Measurements from ENCODE around the gene FKBP9. TPM values are rescaled to one million over a fixed set of nuclear protein-coding genes. Genes with fewer than 3 reads are reported as not detected.
"Not testable (repeated sequence)": the region's sequence is repeated elsewhere in the genome, so short reads cannot be mapped to it uniquely, and the experiment has no call there.

The FKBP9 gene
- total RNA-seq, 1 experiment from 2014 or later, result 146 TPM

- DNase-seq (ENCODE audit: extremely low read depth, low read depth), result not testable (repeated sequence)
These were observed 45.9 kb downstream of the FKBP9 start for GRCh38 chr7:33003111-33003510.

DNA sequence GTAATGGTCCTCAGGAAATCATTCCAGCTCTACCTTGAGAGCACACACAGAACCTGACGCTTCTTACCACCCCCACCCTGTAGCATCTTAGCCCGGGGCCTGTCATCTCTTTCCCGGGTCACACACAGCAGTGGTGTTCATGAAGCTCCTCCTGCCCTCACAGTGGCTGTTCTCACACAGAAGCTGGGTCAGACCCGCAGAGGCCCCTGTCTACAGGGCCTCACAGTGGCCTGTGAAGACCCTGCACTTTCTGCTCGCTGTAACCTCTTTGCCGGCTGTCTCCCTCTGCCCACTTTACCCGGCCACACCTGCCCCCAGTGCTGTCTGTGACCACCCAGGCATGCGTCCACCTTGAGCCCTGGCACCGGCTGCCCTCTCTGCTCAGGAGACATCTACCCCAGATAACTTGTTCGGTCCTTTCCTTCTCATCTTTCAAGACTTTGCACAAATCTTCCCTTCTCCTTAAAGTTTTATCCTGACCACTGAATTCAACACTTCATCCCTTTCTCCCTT, 46.9 kb downstream of the FKBP9 start:
- DNase-seq (ENCODE audit: extremely low read depth, low read depth), result not testable (repeated sequence)

DNA sequence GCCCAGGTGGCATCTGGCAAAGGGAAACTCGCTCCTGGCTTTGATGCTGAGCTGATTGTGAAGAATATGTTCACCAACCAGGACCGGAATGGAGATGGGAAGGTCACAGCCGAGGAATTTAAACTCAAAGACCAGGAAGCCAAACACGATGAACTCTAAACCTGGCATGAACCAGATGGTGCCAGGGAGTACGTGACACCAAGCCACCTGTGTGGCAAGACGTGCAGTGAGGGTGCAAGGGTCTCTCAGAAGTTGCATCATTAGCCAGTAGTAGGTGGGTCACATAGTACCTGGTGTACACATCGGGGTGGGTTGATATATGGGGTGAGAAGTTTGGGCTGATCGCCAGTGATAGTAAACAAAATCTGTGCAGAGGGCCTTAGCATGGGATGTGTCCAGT, 48.0 kb downstream of the FKBP9 start:
- not testable (repeated sequence) for DNase-seq (ENCODE audit: extremely low read depth, low read depth)

GRCh38 chr7:33005690-33006089, 48.5 kb downstream of the FKBP9 start:
- DNase-seq (ENCODE audit: extremely low read depth, low read depth), result not testable (repeated sequence)

DNA sequence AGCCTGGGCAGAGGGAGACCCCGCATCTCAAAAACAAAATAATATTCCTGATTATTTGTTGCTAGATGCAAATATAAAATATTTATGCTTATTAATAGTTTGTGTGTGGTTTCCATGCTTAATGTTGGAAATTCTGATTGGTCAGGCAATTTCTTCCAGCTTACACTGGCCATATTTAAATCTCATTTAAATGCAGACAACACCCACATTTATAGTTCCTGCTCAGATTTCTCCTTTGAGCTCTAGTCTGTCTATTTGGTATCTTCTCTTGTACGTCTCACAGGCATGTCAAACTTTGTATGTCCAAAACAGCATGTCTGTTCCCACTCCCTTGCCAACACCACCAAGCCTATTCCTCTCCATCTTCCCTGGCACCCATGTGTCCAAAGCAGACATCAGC, 52.5 kb downstream of the FKBP9 start:
- DNase-seq (ENCODE audit: extremely low read depth, low read depth), result no peak

- DNase-seq (ENCODE audit: extremely low read depth, low read depth), result no peak
These were observed 55.1 kb downstream of the FKBP9 start for GRCh38 chr7:33012364-33012763.

- DNase-seq (ENCODE audit: extremely low read depth, low read depth), result no peak
These were observed 67.0 kb downstream of the FKBP9 start for GRCh38 chr7:33024189-33024757.

DNA sequence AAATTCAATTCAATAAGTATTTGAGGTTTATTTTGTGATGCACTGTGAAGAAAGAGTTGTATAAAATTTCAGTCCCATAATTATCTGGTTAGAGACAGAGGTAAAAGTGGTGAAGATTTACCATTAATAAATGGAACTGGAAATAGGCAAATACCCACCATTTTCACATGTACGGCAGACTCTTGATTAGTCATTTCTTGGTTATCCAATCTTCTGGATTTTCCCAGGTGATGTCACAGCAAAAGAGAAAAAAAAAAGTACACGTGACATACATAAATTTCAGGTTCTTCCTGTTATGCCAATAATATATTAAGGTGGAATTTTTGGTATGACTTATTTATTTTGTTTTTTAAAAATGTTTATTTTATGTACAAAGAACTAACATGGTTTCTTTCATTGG, 78.5 kb downstream of the FKBP9 start:
- DNase-seq (ENCODE audit: extremely low read depth, low read depth), result no peak

GRCh38 chr7:33038639-33039038, 81.4 kb downstream of the FKBP9 start:
- DNase-seq (ENCODE audit: extremely low read depth, low read depth), result no peak

DNA sequence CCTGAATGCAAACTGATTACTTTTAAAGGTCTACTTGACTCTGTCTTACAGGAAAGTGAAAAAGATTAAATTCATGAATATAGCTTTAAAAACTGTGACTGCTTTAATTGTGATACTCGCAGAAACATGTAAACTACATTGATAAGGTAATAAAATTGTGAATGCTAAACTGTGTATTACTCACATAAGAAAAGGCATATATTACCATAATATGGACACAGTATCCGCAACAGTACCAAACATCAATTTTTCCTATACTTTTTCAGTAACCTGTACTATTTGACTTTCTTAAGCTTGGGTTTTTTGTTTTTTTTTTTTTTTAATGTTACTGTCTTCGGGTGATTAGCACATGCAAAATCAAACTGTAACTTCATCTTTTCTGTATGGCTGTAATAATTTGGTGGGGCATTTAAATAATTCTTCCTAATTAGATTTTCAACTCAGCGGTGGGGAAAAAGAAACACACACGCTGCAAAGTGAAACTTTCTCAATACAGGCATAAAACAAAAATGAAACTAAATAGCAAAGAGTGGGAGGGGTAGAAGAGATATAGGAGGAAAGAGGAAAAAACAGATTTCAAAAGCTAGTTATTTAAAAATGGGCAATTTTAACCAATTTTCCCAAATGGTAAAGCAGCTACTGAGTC, 82.1 kb downstream of the FKBP9 start:
- no peak for DNase-seq (ENCODE audit: extremely low read depth, low read depth)

- DNase-seq (ENCODE audit: extremely low read depth, low read depth), result no peak
These were observed 82.7 kb downstream of the FKBP9 start for GRCh38 chr7:33039903-33040292.

- DNase-seq (ENCODE audit: extremely low read depth, low read depth), result peak; percentile 56
These were observed 83.7 kb downstream of the FKBP9 start for GRCh38 chr7:33040803-33041516.

GRCh38 chr7:33041631-33042428, 84.6 kb downstream of the FKBP9 start:
- no peak for DNase-seq (ENCODE audit: extremely low read depth, low read depth)

GRCh38 chr7:33043501-33044400, 86.5 kb downstream of the FKBP9 start:
- DNase-seq (ENCODE audit: extremely low read depth, low read depth), result no peak

DNA sequence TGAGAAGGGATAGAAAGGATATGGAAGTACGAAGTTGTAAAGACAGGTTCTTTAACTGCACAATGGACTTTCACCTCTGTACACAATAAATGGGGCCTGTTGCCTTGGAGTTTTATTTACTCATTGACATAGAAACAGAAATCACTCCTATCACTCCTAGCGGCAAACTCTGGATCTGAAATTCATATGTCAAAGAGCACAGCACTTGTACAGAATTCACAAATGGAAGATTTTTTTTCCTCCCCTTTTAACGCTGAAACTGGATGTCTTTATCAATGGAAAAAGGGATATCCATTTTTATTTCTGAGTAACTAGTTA, 87.1 kb downstream of the FKBP9 start:
- DNase-seq (ENCODE audit: extremely low read depth, low read depth), result peak; percentile 27

- DNase-seq (ENCODE audit: extremely low read depth, low read depth), result no peak
These were observed 87.7 kb downstream of the FKBP9 start for GRCh38 chr7:33044986-33045385.

DNA sequence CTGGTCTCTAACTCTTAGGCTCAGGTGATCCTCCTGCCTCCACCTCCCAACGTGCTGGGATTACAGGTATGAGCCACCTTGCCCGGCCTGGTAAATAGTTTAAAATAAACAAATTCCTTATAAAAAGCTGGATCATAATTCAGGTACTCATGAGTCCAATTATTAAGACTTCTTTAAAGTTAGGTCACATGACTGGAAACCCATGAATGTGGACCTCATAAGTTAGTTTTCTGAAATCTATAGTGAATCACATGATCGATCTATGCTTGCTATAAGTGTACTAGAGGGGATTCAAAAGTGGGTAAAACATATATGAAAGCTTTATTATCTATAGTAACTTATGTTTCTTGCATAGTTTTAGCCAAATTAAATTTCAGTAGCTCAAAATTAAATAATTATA, 91.0 kb downstream of the FKBP9 start:
- DNase-seq (ENCODE audit: extremely low read depth, low read depth), result no peak

- no peak for DNase-seq (ENCODE audit: extremely low read depth, low read depth)
These were observed 91.5 kb downstream of the FKBP9 start for GRCh38 chr7:33048704-33049103.

DNA sequence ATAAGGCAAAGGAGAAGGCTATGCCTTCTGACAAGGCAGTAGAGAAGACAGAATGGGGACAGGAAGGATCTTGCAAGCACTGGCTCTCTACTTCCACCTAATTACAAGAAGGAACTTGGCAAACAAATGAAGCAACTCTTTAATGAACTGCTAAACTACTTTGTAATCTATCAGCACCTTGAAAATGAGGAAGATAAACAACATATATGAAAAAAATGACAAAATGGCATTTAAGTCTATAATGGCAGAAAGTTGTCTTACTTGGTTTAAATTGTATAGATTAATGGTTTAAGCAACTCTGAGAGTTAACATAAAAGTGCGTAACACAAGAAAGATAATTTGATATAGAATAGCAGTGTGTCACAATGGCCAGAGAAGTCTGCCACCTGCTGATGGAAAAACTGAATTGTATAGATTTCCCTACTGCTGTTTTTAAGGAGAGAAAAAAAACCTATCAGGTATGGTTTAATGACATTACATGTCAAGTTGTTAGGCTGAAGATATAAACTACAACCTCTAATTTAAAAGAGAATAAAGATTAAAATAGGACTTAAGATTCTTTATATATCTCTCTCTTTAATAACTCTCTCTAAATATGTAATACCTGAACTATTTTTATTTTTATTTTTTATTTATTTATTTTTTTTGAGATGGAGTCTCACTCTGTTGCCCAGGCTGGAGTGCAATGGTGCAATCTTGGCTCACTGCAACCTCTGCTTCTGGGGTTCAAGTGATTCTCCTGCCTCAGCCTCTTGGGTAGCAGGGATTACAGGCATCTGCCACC, 93.5 kb downstream of the FKBP9 start:
- DNase-seq (ENCODE audit: extremely low read depth, low read depth), result peak; percentile 40

All from NCI-H460 (cell line).